K562 (cell line): ENCODE measurements around the gene OLR1. TPM values are rescaled to one million over a fixed set of nuclear protein-coding genes. Genes with fewer than 3 reads are reported as not detected.

Source experiments
- ATAC-seq: fragments of 200-7000 bp; cut with Tn5 transposase; 3 replicates; pipeline ENCODE4 v1.9.1; 2020; ENCODE audit warnings: moderate library complexity
- BruUV-seq: library from RNA; stranded (reverse); fragments of 400-500 nt; replicated peaks from 2 replicates; lab custom pipeline; 2021; lab: Mats Ljungman, UMichigan
- CTCF ChIA-PET: fragments of 300-600 bp; formaldehyde crosslinking; extraction: SDS; loops from one replicate; lab custom pipeline; 2021; ENCODE audit warnings: low intra/inter-chr PET ratio; lab: Yijun Ruan, JAX
- POLR2A ChIA-PET: fragments of 300-600, 350-650 bp; sonication (Branson Sonifier 250); formaldehyde crosslinking; extraction: SDS; loops from one replicate; lab custom pipeline; 2021; ENCODE audit warnings: antibody characterized with exemption, inconsistent platforms; lab: Yijun Ruan, JAX
- DNase-seq, 4 experiments: peaks; one replicate each; pipeline versions ENCODE4 v3.0.0 to v3.0.0-alpha.2; 2011 to 2018; ENCODE audit warnings: low spot score in 3 of 4, mixed read lengths in 3 of 4; ENCODE audit errors: extremely low read depth in 1 of 4
- FAIRE-seq: peaks from 2 replicates; lab custom pipeline; 2011; peaks lifted over from hg19 to GRCh38; lab: Jason Lieb, UNC
- H2AFZ ChIP-seq: 2 replicates; pipeline ENCODE4 v1.6.0; 2011; ENCODE audit warnings: low read depth, low read length, control low read depth, inconsistent platforms
- H3K27ac ChIP-seq: fragments of 200-600 bp; 3 replicates; pipeline ENCODE4 v1.8.0; 2011; ENCODE audit warnings: low read depth, mild to moderate bottlenecking, control low read depth, inconsistent platforms, low read length, moderate library complexity, mixed read lengths; ENCODE audit errors: extremely low read depth
- H3K27me3 ChIP-seq, 2 experiments: fragments of 300-600 bp in 1 of 2; 2 replicates in 1 of 2; 3 replicates in 1 of 2; pipeline versions ENCODE4 v1.6.0 to v1.8.0; 2011; ENCODE audit warnings: inconsistent platforms in 2 of 2, low read length in 2 of 2, mild to moderate bottlenecking in 1 of 2, mixed read lengths in 1 of 2, moderate library complexity in 1 of 2; ENCODE audit not compliant: control insufficient read depth in 2 of 2, insufficient read depth in 2 of 2
- H3K36me3 ChIP-seq: fragments of 300-600 bp; 3 replicates; pipeline ENCODE4 v1.8.0; 2011; ENCODE audit warnings: mild to moderate bottlenecking, low read length, inconsistent platforms; ENCODE audit not compliant: control insufficient read depth, insufficient read depth
- H3K4me1 ChIP-seq, 2 experiments: fragments of 200-600 bp in 1 of 2; replicated peaks in 1 of 2; 2 replicates in 1 of 2; 3 replicates in 1 of 2; pipeline versions ENCODE4 v1.5.1 to v1.8.0; 2011; ENCODE audit warnings: inconsistent platforms in 2 of 2, low read length in 2 of 2, mild to moderate bottlenecking in 1 of 2, mixed read lengths in 1 of 2, moderate library complexity in 1 of 2; ENCODE audit not compliant: control insufficient read depth in 2 of 2, insufficient read depth in 2 of 2
- H3K4me2 ChIP-seq: 2 replicates; pipeline ENCODE4 v1.6.1; 2011; ENCODE audit warnings: low read length, control low read depth, inconsistent platforms, mixed read lengths; ENCODE audit not compliant: insufficient read depth
- H3K4me3 ChIP-seq: fragments of 200-600 bp; sonication (generic), shearing (Covaris generic); 2 replicates; pipeline ENCODE4 v1.5.1; 2016; ENCODE audit warnings: control low read depth, inconsistent platforms
- H3K79me2 ChIP-seq: fragments of 200-600 bp; 3 replicates; pipeline ENCODE4 v1.8.0; 2011; ENCODE audit warnings: low read length, inconsistent platforms; ENCODE audit not compliant: control insufficient read depth, insufficient read depth
- H3K9ac ChIP-seq, 2 experiments: 2 replicates each; pipeline versions ENCODE4 v1.6.0 to v1.6.1; 2011; ENCODE audit warnings: low read depth in 2 of 2, low read length in 2 of 2, control low read depth in 1 of 2, inconsistent platforms in 1 of 2, mild to moderate bottlenecking in 1 of 2, mixed read lengths in 1 of 2; ENCODE audit not compliant: insufficient read depth in 1 of 2
- H3K9me1 ChIP-seq: one replicate; pipeline ENCODE4 v1.6.0; 2011; ENCODE audit warnings: inconsistent platforms, mild to moderate bottlenecking, low read length, moderate library complexity; ENCODE audit not compliant: control insufficient read depth, insufficient read depth
- H3K9me3 ChIP-seq: replicated peaks from 2 replicates; pipeline ENCODE4 v1.5.1; 2011; ENCODE audit warnings: low read depth, low read length, inconsistent platforms; ENCODE audit not compliant: control insufficient read depth, insufficient read depth
- H4K20me1 ChIP-seq: replicated peaks from 2 replicates; pipeline ENCODE4 v1.6.1; 2011; ENCODE audit warnings: low read length, inconsistent platforms, mixed read lengths; ENCODE audit not compliant: control insufficient read depth, insufficient read depth
- HLTF ChIP-seq: fragments of 450-650 bp; IDR thresholded peaks from 2 replicates; pipeline ENCODE4 v1.6.1; 2016
- SAP30 ChIP-seq: fragments of 200-600 bp; sonication (generic); IDR thresholded peaks from 2 replicates; pipeline ENCODE4 v1.6.1; 2012; ENCODE audit warnings: borderline replicate concordance, low read depth, mild to moderate bottlenecking, moderate library complexity, low read length, control low read depth, inconsistent platforms; ENCODE audit not compliant: insufficient read depth, poor library complexity, severe bottlenecking
- TAF9B ChIP-seq: fragments of 450-650 bp; IDR thresholded peaks from 2 replicates; pipeline ENCODE4 v1.6.1; 2018; ENCODE audit warnings: mild to moderate bottlenecking; ENCODE audit not compliant: partially characterized antibody
- XRCC4 ChIP-seq: IDR thresholded peaks from one replicate; pipeline ENCODE4 v1.6.1; 2011; ENCODE audit not compliant: insufficient read depth, insufficient read length; ENCODE audit errors: extremely low read depth
- ZNF224 ChIP-seq: sonication (generic); formaldehyde crosslinking; IDR thresholded peaks from 2 replicates; pipeline ENCODE4 v1.8.0; 2022; ENCODE audit warnings: mild to moderate bottlenecking, missing genetic modification reagents
- ZNF644 ChIP-seq: fragments of 200-800 bp; sonication (Bioruptor generic); IDR thresholded peaks from 2 replicates; pipeline ENCODE4 v1.6.1; 2016; ENCODE audit warnings: low read depth, missing genetic modification characterization, missing compliant biosample characterization
- WGBS: fragments of 100-300 bp; shearing (Covaris generic); methylation state at CpG from one replicate; pipeline ENCODE4 v1.1.6; 2016; ENCODE audit warnings: low coverage, mixed read lengths; ENCODE audit not compliant: insufficient coverage; ENCODE audit errors: missing lambda C conversion rate; 5-methylcytosine and 5-hydroxymethylcytosine counted together
- in situ Hi-C: fragments of 300-500 bp; cut with MboI; formaldehyde crosslinking; loops from 4 replicates; pipeline ENCODE4 v1.15.0; 2018; ENCODE audit warnings: inconsistent platforms, mixed read lengths
- intact Hi-C: fragments of 100-400 bp; cut with micrococcal nuclease; formaldehyde crosslinking; loops from 2 replicates; pipeline ENCODE4 v1.14.2; 2022
- polyA plus RNA-seq, 8 experiments: library from polyadenylated mRNA; depleted of rRNA in 4 of 8; stranded (reverse) in 5 of 8; unstranded in 3 of 8; fragments of >200 nt; fragmentation: Nextera tagmentation in 2 of 8; fragmentation: Illumina TruSeq in 1 of 8; extraction: Ambion mirVana in 2 of 8; extraction: Trizol in 1 of 8; gene quantifications; 2 replicates each; pipeline versions ENCODE4 v1.2.1 to v1.2.3, GENCODE V29; 2011 to 2014; ENCODE audit warnings: inconsistent platforms in 1 of 8, missing spikeins in 1 of 8
- total RNA-seq, 7 experiments: library from RNA; depleted of rRNA in 6 of 7; stranded (reverse); fragments of >200 nt in 6 of 7; fragmentation: Illumina TruSeq in 2 of 7; extraction: Trizol in 2 of 7; gene quantifications; 2 replicates each; pipeline versions ENCODE4 v1.2.1 to v1.2.3, GENCODE V29; 2011 to 2021; ENCODE audit warnings: low replicate concordance in 1 of 7
- TF ChIP-seq, protein P1 (sequence below): sonication (generic); formaldehyde crosslinking; IDR thresholded peaks from 2 replicates; pipeline ENCODE4 v1.8.0; 2023; ENCODE audit warnings: missing genetic modification reagents, mild to moderate bottlenecking, borderline replicate concordance
- TF ChIP-seq, protein P2 (sequence below): sonication (generic); formaldehyde crosslinking; IDR thresholded peaks from 2 replicates; pipeline ENCODE4 v1.8.0; 2022; ENCODE audit warnings: mild to moderate bottlenecking, missing genetic modification reagents
- TF ChIP-seq, protein P3 (sequence below): fragments of 250-450 bp; sonication (Bioruptor Pico); IDR thresholded peaks from 2 replicates; pipeline ENCODE4 v1.4.0; 2020; ENCODE audit warnings: borderline replicate concordance

Gene OLR1
- total and polyA plus RNA-seq, 9 of the 15 experiments (the other 6 are each of a cell fraction or from before 2014, with no cell fraction given): not detected

DNA sequence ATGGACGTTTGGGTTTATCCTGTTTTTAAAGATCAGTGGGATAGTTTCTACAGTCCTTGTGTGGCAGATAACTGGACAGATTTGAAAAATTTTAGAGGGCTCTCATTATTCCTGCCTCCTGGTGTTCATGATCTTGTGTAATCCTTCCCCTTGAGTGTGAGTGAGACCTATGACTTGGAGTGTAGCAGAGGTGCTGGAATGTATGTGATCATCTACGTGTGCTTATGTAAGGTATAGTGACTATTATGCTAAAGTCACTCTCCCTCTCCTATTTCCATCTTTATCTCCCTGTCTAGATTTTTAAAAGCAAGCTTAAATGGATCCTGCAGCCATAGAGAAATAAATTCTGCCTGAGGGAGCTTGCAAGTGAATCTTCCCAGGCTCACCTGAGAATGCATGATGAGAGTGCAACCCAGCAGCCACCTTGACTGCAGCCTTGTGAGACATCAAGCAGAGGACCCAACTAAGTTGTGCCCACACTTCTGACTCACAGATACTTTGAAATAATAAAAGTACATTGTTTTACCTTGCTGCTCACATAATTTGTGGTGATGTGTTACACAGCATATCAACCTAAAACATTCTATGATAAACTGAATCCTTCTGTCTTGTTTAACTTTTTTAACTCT, 3.2 kb upstream of the OLR1 start:
- no peaks in the 10 kb centered on the region for H4K20me1 ChIP-seq
- TF ChIP-seq, protein P1, sequence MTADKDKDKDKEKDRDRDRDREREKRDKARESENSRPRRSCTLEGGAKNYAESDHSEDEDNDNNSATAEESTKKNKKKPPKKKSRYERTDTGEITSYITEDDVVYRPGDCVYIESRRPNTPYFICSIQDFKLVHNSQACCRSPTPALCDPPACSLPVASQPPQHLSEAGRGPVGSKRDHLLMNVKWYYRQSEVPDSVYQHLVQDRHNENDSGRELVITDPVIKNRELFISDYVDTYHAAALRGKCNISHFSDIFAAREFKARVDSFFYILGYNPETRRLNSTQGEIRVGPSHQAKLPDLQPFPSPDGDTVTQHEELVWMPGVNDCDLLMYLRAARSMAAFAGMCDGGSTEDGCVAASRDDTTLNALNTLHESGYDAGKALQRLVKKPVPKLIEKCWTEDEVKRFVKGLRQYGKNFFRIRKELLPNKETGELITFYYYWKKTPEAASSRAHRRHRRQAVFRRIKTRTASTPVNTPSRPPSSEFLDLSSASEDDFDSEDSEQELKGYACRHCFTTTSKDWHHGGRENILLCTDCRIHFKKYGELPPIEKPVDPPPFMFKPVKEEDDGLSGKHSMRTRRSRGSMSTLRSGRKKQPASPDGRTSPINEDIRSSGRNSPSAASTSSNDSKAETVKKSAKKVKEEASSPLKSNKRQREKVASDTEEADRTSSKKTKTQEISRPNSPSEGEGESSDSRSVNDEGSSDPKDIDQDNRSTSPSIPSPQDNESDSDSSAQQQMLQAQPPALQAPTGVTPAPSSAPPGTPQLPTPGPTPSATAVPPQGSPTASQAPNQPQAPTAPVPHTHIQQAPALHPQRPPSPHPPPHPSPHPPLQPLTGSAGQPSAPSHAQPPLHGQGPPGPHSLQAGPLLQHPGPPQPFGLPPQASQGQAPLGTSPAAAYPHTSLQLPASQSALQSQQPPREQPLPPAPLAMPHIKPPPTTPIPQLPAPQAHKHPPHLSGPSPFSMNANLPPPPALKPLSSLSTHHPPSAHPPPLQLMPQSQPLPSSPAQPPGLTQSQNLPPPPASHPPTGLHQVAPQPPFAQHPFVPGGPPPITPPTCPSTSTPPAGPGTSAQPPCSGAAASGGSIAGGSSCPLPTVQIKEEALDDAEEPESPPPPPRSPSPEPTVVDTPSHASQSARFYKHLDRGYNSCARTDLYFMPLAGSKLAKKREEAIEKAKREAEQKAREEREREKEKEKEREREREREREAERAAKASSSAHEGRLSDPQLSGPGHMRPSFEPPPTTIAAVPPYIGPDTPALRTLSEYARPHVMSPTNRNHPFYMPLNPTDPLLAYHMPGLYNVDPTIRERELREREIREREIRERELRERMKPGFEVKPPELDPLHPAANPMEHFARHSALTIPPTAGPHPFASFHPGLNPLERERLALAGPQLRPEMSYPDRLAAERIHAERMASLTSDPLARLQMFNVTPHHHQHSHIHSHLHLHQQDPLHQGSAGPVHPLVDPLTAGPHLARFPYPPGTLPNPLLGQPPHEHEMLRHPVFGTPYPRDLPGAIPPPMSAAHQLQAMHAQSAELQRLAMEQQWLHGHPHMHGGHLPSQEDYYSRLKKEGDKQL (CRISPR knock-in tag): no peak
- TF ChIP-seq, protein P2, sequence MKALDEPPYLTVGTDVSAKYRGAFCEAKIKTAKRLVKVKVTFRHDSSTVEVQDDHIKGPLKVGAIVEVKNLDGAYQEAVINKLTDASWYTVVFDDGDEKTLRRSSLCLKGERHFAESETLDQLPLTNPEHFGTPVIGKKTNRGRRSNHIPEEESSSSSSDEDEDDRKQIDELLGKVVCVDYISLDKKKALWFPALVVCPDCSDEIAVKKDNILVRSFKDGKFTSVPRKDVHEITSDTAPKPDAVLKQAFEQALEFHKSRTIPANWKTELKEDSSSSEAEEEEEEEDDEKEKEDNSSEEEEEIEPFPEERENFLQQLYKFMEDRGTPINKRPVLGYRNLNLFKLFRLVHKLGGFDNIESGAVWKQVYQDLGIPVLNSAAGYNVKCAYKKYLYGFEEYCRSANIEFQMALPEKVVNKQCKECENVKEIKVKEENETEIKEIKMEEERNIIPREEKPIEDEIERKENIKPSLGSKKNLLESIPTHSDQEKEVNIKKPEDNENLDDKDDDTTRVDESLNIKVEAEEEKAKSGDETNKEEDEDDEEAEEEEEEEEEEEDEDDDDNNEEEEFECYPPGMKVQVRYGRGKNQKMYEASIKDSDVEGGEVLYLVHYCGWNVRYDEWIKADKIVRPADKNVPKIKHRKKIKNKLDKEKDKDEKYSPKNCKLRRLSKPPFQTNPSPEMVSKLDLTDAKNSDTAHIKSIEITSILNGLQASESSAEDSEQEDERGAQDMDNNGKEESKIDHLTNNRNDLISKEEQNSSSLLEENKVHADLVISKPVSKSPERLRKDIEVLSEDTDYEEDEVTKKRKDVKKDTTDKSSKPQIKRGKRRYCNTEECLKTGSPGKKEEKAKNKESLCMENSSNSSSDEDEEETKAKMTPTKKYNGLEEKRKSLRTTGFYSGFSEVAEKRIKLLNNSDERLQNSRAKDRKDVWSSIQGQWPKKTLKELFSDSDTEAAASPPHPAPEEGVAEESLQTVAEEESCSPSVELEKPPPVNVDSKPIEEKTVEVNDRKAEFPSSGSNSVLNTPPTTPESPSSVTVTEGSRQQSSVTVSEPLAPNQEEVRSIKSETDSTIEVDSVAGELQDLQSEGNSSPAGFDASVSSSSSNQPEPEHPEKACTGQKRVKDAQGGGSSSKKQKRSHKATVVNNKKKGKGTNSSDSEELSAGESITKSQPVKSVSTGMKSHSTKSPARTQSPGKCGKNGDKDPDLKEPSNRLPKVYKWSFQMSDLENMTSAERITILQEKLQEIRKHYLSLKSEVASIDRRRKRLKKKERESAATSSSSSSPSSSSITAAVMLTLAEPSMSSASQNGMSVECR (CRISPR knock-in tag): no peak
- TF ChIP-seq HLTF: no peak
- TF ChIP-seq ZNF224 (CRISPR knock-in tag): no peak
- TF ChIP-seq SAP30: no peak
- TF ChIP-seq TAF9B: no peak
- TF ChIP-seq, protein P3, sequence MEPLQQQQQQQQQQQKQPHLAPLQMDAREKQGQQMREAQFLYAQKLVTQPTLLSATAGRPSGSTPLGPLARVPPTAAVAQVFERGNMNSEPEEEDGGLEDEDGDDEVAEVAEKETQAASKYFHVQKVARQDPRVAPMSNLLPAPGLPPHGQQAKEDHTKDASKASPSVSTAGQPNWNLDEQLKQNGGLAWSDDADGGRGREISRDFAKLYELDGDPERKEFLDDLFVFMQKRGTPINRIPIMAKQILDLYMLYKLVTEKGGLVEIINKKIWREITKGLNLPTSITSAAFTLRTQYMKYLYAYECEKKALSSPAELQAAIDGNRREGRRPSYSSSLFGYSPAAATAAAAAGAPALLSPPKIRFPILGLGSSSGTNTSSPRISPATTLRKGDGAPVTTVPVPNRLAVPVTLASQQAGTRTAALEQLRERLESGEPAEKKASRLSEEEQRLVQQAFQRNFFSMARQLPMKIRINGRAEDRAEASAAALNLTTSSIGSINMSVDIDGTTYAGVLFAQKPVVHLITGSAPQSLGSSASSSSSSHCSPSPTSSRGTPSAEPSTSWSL: no peak
- no peak for TF ChIP-seq ZNF644 (tag)
- no peak for TF ChIP-seq XRCC4

More for the DNA sequence above, 3.2 kb upstream of the OLR1 start:
- ChIA-PET POLR2A (no interaction called here), CTCF (no interaction called here)
- intact Hi-C loops: no loop called here
- H3K9ac ChIP-seq: no peak overlapping the region
- no TSS peak for BruUV-seq
- in situ Hi-C loops: no loop called here
- no peak for FAIRE-seq
- H3K4me3 ChIP-seq: no peak overlapping the region
- H3K27ac ChIP-seq: no peak overlapping the region
- 0% methylated on average over 2 of the region's 2 CpGs for WGBS
- no peaks in the 10 kb centered on the region for H3K9me1 ChIP-seq
- no peak for ATAC-seq
- no peak for DNase-seq
- H3K4me1 ChIP-seq: no peaks in the 10 kb centered on the region
- no peaks in the 10 kb centered on the region for H3K36me3 ChIP-seq
- peaks cover 0 to 8% of the 10 kb centered on the region in 2 experiments; a peak in 2 of 5 replicates for H3K27me3 ChIP-seq
- no peaks in the 10 kb centered on the region for H3K79me2 ChIP-seq
- no peaks in the 10 kb centered on the region for H3K9me3 ChIP-seq
- no peak overlapping the region for H3K4me2 ChIP-seq
- H2AFZ ChIP-seq: no peak overlapping the region
